Adrenal gland (tissue), 19 donors: Measurements from ENCODE around the gene MAJIN. TPM values are rescaled to one million over a fixed set of nuclear protein-coding genes. Genes with fewer than 3 reads are reported as not detected.

Experiments used
- DNase-seq, 7 donors: peaks; one replicate each; pipeline ENCODE4 v3.0.0-alpha.2; 2019 to 2020
- H3K27ac ChIP-seq, 5 donors: fragments of 200-600 bp; sonication (generic) in 4 of 5; 1 replicate in 3 of 5; 2 replicates in 2 of 5; pipeline versions ENCODE4 v1.5.1 to v1.8.0; 2016 to 2020; ENCODE audit warnings: mild to moderate bottlenecking in 1 of 5
- H3K27me3 ChIP-seq: fragments of 200-600 bp; 2 replicates; pipeline ENCODE4 v1.8.0; 2021
- H3K36me3 ChIP-seq, 2 donors: fragments of 200-600 bp; replicated peaks in 1 of 2; 1 replicate in 1 of 2; 2 replicates in 1 of 2; pipeline versions ENCODE4 v1.5.1 to v1.8.0; 2018 to 2022
- H3K4me1 ChIP-seq, 2 donors: fragments of 200-600 bp; replicated peaks in 1 of 2; 1 replicate in 1 of 2; 2 replicates in 1 of 2; pipeline versions ENCODE4 v1.5.1 to v1.8.0; 2018 to 2021
- H3K4me3 ChIP-seq, 4 donors: fragments of 200-600 bp; sonication (generic) in 3 of 4; one replicate each; pipeline ENCODE4 v1.5.1; 2016 to 2018
- H3K9me3 ChIP-seq, 3 donors: fragments of 200-600 bp; sonication (generic) in 1 of 3; replicated peaks in 1 of 3; 1 replicate in 2 of 3; 2 replicates in 1 of 3; pipeline versions ENCODE4 v1.5.1 to v1.8.0; 2016 to 2021
- CTCF ChIP-seq, 6 experiments: fragments of 450-650 bp in 4 of 6; fragments of 200-600 bp in 2 of 6; sonication (generic) in 1 of 6; IDR thresholded peaks; 1 replicate in 5 of 6; 2 replicates in 1 of 6; pipeline versions ENCODE4 v1.5.1 to v1.8.0; 2016 to 2021; ENCODE audit warnings: antibody characterized with exemption in 6 of 6, mild to moderate bottlenecking in 2 of 6, moderate library complexity in 1 of 6
- POLR2A ChIP-seq, 2 donors: fragments of 450-650 bp; IDR thresholded peaks; one replicate each; pipeline ENCODE4 v1.6.1; 2017; ENCODE audit warnings: antibody characterized with exemption in 2 of 2, mild to moderate bottlenecking in 2 of 2, moderate library complexity in 1 of 2
- WGBS, 4 donors: extraction: QIAGEN DNeasy Blood & Tissue Kit in 2 of 4; methylation state at CpG; one replicate each; pipeline versions ENCODE4 v1.1.5 to v1.1.7; 2013 to 2017; 5-methylcytosine and 5-hydroxymethylcytosine counted together
- intact Hi-C, 2 donors: fragments of 100-400 bp; cut with DNase I; formaldehyde crosslinking; loops; one replicate each; pipeline versions ENCODE4 v1.14.1 to v1.15.0; 2022 to 2023
- long read RNA-seq, 10 donors: library from polyadenylated mRNA in 3 of 10; unstranded in 2 of 10; stranded (forward) in 1 of 10; transcript quantifications; one replicate each; pipeline ENCODE4 v2.0.0 and lab custom pipeline, GENCODE V29; 2021 to 2026
- polyA plus RNA-seq, 3 donors: library from polyadenylated mRNA; stranded (reverse); fragments of 200-250 nt in 2 of 3; fragments of 350-450 nt in 1 of 3; fragmentation: Illumina TruSeq in 1 of 3; extraction: RNeasy Lipid Tissue Mini Kit (QIAGEN cat#74804) in 1 of 3; gene quantifications; one replicate each; pipeline ENCODE4 v1.2.3, GENCODE V29; 2013 to 2014
- total RNA-seq, 9 donors: library from RNA; depleted of rRNA in 4 of 9; stranded (reverse); fragments of >200 nt in 4 of 9; fragments of 120-200 nt in 1 of 9; fragmentation: NEBNext Ultra II Directional in 1 of 9; extraction: Animal tissue kit (Norgen Biotek cat#: 25700) in 1 of 9; gene quantifications; one replicate each; pipeline versions ENCODE4 v1.1.0 to v1.2.4, GENCODE V29; 2013 to 2023
- donor health status: healthy with polysubstance abuse.
- donor health status: Bipolar disorder and iron deficiency.
- donor health status: DM: yes; HTN: yes; CAD: no.
- donor health status: DM: no; HTN: no; CAD: no.
- donor health status: DM: no; HTN: no; CAD: no.
- donor health status: DM: yes; HTN: yes; CAD: no.

The MAJIN gene
- total RNA-seq = not detected
- polyA plus RNA-seq = under 1 TPM in 2 of 3 donors, not detected in 1; 0.24 to 0.29 TPM
- long read RNA-seq, donor 1 = 0 reads
- long read RNA-seq, donor 2 = 0 reads
- long read RNA-seq, donor 3 = 0 reads
- long read RNA-seq, donor 4 = 0 reads
- long read RNA-seq, donor 5 = 0 reads
- long read RNA-seq, donor 6 = 0 reads
- long read RNA-seq, donor 7 = 0 reads
- long read RNA-seq, donor 8 = 0 reads
- long read RNA-seq, donor 9 = 0 reads
- long read RNA-seq, donor 10 = 0 reads

GRCh38 chr11:64971421-64972233 lies at the start of gene MAJIN:
Gene MAJIN, minus strand, starts transcription at chr11:64972108. Its CDS starts 12,703 bp downstream, at chr11:64959405.
- 9 to 39% (median 22%) methylated on average over 38 to 67 of the region's 69 CpGs for WGBS, 4 donors
- Histone ChIP-seq H3K27ac (no peak within 1 kb of the TSS), H3K36me3 (no peaks in the 10 kb centered on the region), H3K9me3 (no peaks in the 10 kb centered on the region), H3K4me3 (peak within 1 kb of the TSS in 1 of 4 donors; percentile 38), H3K4me1 (peaks cover 0 to 7% of the 10 kb centered on the region in 2 donors), H3K27me3 (no peaks in the 10 kb centered on the region)
- peak; percentile 82 to 92 (median 86) for DNase-seq
- intact Hi-C loops = no loop called here
- TF ChIP-seq POLR2A (IDR thresholded peaks at IDR 0.05) (no peak), CTCF (IDR thresholded peaks at IDR 0.05) (no peak)

GRCh38 chr11:65021509-65021908 lies 49.6 kb upstream of the MAJIN start:
- Histone ChIP-seq H3K4me1 (no peaks in the 10 kb centered on the region), H3K4me3 (no peak overlapping the region), H3K27ac (no peak overlapping the region), H3K9me3 (no peaks in the 10 kb centered on the region), H3K36me3 (peaks cover 0 to 29% of the 10 kb centered on the region in 2 donors), H3K27me3 (no peaks in the 10 kb centered on the region)
- intact Hi-C loops = loop anchor here in 1 of 2 donors (10.0 kb wide), 1 partner anchor 97 kb away; the partner anchor contains the start of gene PPP2R5B
- WGBS, 4 donors = 93 to 100% (median 98%) methylated on average over 1 to 11 of the region's 11 CpGs
- DNase-seq = no peak
- TF ChIP-seq POLR2A (IDR thresholded peaks at IDR 0.05) (no peak), CTCF (IDR thresholded peaks at IDR 0.05) (no peak)

- no peak for TF ChIP-seq CTCF (IDR thresholded peaks at IDR 0.05)
- TF ChIP-seq POLR2A (IDR thresholded peaks at IDR 0.05) = no peak
- H3K27me3 ChIP-seq = no peaks in the 10 kb centered on the region
These were observed 49.1 kb upstream of the MAJIN start for GRCh38 chr11:65021003-65021402.

GRCh38 chr11:65019824-65020223 lies 47.9 kb upstream of the MAJIN start:
- no peak for DNase-seq
- 86 to 92% (median 88%) methylated on average over 7 of the region's 7 CpGs for WGBS, 4 donors
- H3K9me3 ChIP-seq = no peaks in the 10 kb centered on the region
- intact Hi-C loops = loop anchor here (10.0 kb wide), 3 partner anchors 55 to 175 kb away; partner anchors contain the start of genes CDC42BPG (in 1 of the 2) and PPP2R5B (in 1 of the 2)
- H3K27ac ChIP-seq = no peak overlapping the region
- H3K4me1 ChIP-seq = peaks cover 1 to 8% of the 10 kb centered on the region in 2 donors
- TF ChIP-seq CTCF (IDR thresholded peaks at IDR 0.05) (no peak), POLR2A (IDR thresholded peaks at IDR 0.05) (no peak)
- peaks cover 0 to 29% of the 10 kb centered on the region in 2 donors for H3K36me3 ChIP-seq
- H3K27me3 ChIP-seq = no peaks in the 10 kb centered on the region
- H3K4me3 ChIP-seq = no peak overlapping the region

More at GRCh38 chr11:65021003-65021402, 49.1 kb upstream of the MAJIN start:
- no peak overlapping the region for H3K27ac ChIP-seq
- H3K36me3 ChIP-seq = peaks cover 0 to 29% of the 10 kb centered on the region in 2 donors
- no peaks in the 10 kb centered on the region for H3K4me1 ChIP-seq
- no peaks in the 10 kb centered on the region for H3K9me3 ChIP-seq
- DNase-seq = no peak
- H3K4me3 ChIP-seq = no peak overlapping the region
- intact Hi-C loops = loop anchor here in 1 of 2 donors (10.0 kb wide), 1 partner anchor 96 kb away; the partner anchor contains the start of gene PPP2R5B
- 70 to 100% (median 86%) methylated on average over 2 to 3 of the region's 3 CpGs for WGBS, 4 donors
